A549 (cell line): Measurements from ENCODE around the gene CXorf51A.

Experiments used
- BHLHE40 ChIP-seq: IDR thresholded peaks from 2 replicates; pipeline ENCODE4 v1.6.1; 2012; ENCODE audit warnings: low read depth, low read length, inconsistent platforms
- CEBPB ChIP-seq, 2 experiments: fragments of >200 bp in 1 of 2; sonication (Bioruptor Twin) in 1 of 2; formaldehyde crosslinking in 1 of 2; IDR thresholded peaks; 2 replicates each; pipeline ENCODE4 v1.6.1; 2012 to 2016
- CTCF ChIP-seq: fragments of >200 bp; sonication (Bioruptor Twin); formaldehyde crosslinking; IDR thresholded peaks from 3 replicates; pipeline ENCODE4 v1.5.1; 2016
- MYC ChIP-seq: IDR thresholded peaks from 2 replicates; pipeline ENCODE4 v1.6.1; 2012; ENCODE audit warnings: mild to moderate bottlenecking, inconsistent platforms, low read length, improper control_type of control experiment, borderline replicate concordance
- PBX3 ChIP-seq: IDR thresholded peaks from 2 replicates; pipeline ENCODE4 v1.6.1; 2012
- USF2 ChIP-seq: fragments of 450-650 bp; IDR thresholded peaks from 2 replicates; pipeline ENCODE4 v1.6.1; 2014; ENCODE audit warnings: antibody characterized with exemption

- TF ChIP-seq PBX3 (no peak), CEBPB (IDR thresholded peaks at IDR 0.05) (no peak), USF2 (no peak), CTCF (no peak), MYC (no peak), BHLHE40 (no peak)
These were observed 17.4 kb upstream of the CXorf51A start for GRCh38 chrX:146831994-146832393.
